ENCODE results near the gene NEMP1. TPM values are rescaled to one million over a fixed set of nuclear protein-coding genes. Genes with fewer than 3 reads are reported as not detected.
"Not testable (repeated sequence)": the region's sequence is repeated elsewhere in the genome, so short reads cannot be mapped to it uniquely, and the experiment has no call there.

Gene NEMP1
- total RNA-seq, 1 donor from 2014 or later = 45.4 TPM

DNA sequence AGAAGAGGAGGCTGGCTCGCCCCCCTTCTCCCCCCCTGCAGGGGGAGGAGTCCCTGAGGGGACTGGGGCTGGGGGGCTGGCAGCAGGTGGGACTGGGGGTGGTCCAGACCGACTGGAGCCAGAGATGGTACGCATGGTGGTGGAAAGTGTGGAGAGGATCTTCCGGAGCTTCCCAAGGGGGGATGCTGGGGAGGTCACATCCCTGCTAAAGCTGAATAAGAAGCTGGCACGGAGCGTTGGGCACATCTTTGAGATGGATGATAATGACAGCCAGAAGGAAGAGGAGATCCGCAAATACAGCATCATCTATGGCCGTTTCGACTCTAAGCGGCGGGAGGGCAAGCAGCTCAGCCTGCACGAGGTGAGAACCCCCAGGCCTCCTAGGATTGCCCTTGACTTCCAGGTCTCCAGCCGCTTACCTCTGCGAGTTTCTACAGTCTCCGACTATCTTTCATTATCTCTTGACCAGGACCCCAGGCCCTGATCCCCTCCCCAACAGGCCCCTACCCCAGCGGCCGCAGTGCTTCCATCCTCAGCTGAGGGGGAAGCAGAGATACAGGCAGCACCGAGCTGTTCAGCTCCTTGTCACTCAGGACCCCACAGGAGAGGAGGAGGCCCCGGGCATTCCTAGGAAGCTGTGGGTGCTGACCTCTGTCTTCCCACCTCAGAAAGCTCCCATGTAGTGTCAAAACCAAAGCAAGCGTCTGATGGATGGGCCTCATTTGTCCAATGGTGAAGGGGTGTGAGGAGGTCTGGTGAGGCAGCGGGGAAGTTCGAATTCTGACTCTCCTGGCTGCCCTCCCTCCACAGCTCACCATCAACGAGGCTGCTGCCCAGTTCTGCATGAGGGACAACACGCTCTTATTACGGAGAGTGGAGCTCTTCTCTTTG is 13.3 kb upstream of the NEMP1 start:
- intact Hi-C loops (cut with micrococcal nuclease) = no loop called here

DNA sequence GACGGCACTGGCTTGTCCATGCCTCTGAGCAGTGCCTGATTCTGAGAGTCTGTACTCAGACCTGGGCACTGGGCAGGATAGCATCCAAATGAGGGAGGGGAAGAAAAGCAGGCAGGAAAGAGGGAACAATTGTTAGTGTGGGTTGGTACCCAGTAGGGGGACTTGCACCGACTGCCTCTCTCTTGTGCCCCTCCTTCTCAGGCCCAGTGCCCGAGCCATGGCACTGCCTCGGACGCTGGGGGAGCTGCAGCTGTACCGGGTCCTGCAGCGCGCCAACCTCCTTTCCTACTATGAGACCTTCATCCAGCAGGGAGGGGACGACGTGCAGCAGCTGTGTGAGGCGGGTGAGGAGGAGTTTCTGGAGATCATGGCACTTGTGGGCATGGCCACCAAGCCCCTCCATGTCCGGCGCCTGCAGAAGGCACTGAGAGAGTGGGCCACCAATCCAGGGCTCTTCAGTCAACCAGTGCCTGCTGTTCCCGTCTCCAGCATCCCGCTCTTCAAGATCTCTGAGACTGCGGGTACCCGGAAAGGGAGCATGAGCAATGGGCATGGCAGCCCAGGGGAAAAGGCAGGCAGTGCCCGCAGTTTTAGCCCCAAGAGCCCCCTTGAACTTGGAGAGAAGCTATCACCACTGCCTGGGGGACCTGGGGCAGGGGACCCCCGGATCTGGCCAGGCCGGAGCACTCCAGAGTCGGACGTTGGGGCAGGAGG is 12.5 kb upstream of the NEMP1 start:
- intact Hi-C loops (cut with micrococcal nuclease) = no loop called here

DNA sequence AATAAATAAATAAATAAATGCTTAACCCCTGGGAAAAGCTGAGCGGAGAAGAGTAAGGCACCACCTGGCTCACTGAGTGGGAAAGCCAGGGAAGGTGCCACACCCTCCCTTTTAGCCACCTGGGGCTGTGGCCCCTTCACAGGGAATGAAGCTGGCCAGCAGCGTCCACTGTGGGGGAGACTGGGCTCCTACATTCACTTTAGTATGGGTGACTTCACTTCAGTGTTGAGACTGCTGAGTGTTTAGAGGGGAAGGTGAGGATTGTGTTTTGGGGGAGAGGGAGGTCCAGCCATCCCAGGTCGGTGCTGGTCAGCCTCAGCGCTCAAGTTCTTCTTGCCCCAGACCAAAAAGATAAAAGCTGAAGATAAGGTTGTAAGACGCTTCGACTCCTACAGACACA is 11.9 kb upstream of the NEMP1 start:
- intact Hi-C loops (cut with micrococcal nuclease) = no loop called here

DNA sequence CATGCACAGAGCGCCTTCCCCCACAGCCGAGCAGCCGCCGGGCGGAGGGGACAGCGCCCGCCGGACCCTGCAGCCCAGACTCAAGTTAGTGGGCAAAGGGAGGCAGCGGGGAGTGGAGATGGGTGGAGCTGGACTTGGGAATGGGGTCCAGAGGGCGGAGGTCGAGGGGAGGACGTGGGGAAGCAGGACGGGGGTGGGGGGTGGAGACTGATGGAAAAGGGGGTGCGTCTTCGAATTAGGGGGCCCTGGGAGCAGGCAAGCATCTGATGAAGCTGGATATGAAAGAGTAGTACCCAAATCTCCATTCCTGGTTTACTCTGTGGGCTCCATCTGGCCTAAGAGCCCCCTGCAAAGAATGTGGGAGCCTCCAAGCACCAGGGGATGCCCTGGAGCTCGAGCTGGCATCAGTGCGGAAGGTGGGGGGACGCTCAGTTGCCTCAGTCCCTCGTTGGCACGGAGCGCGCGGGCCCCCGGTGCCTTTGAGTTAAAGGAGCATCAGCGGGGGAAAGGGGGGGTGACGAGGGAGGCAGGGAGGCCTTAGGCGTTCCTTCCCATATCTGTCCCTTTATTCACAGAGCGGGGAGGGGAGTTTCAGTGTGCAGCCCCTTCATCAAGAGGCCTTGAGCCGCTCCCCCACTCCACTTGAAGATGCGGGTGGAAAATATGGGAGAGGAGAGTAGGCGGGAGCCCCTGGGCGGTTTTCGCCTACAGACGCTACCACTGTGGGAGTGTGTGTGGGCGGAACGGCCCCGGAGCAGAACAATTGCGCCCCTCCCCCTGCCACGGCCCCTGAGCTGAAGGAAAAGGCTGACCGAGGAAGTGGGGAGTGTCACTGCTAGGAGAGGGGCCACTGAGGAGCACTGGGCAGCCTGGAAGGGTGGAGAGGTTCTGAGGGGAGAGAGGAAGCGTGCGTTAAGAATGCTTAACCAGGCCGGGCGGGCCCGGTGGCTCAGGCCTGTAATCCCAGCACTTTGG is 11.0 kb upstream of the NEMP1 start:
- intact Hi-C loops (cut with micrococcal nuclease) = loop anchor here (1.0 to 10.0 kb wide), 8 partner anchors 153 to 1162 kb away; partner anchors contain the start of genes ATP23, NABP2, PYM1 and RNF41

DNA sequence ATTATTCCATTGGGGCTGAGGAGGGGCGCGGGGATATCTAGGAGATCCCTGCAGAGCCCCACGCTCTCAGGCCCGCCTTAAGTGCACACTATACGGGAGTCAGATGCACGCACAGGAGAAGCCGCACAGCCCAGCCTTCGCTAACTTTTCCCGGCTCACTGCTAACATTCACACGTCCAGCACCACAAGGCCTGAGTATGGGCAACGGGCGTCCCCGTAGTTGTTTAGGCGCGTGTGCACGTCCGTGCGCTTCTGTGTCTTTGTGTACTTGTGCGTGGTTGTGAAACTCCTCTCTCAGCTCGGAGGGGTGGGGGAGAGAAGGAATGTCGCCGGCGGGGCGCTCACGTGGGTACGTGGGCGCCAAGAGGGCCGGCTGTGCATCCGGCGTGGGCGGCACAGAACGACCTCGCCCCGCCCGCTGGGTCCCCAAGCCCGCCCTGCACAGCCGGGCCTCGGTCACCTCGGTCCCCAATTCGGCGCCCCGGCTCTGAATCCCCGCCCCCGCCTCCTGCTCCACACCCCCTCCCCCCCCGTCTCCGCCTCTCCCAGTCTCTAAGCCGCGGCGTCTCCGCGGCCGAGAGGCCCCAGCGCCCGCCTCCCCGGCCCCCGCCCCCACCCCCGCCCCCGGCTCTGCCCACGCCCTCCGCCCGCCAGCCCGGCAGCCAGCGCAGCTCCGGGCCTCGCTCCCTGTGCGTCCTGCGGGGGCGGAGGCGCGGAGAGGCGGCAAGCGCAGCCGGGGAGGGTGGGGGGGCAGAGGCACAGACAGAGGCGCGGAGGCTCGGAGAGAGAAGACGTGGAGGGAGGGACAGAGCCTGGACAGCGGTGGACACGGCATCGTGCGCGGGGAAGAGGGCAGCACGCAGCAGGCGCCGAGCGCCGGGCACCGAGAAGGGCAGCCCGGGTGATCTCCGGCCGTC is 10.0 kb upstream of the NEMP1 start, which contains the start of gene NAB2:
NAB2 (plus strand) TSS at position 761 of the 917 bp plus-strand sequence. CDS start 158 bp downstream, outside the sequence.
- intact Hi-C loops (cut with micrococcal nuclease) = loop anchor here (1.0 to 10.0 kb wide), 13 partner anchors 10 to 1161 kb away; partner anchors contain the start of genes ATP23, NABP2, NEMP1 and PTGES3

DNA sequence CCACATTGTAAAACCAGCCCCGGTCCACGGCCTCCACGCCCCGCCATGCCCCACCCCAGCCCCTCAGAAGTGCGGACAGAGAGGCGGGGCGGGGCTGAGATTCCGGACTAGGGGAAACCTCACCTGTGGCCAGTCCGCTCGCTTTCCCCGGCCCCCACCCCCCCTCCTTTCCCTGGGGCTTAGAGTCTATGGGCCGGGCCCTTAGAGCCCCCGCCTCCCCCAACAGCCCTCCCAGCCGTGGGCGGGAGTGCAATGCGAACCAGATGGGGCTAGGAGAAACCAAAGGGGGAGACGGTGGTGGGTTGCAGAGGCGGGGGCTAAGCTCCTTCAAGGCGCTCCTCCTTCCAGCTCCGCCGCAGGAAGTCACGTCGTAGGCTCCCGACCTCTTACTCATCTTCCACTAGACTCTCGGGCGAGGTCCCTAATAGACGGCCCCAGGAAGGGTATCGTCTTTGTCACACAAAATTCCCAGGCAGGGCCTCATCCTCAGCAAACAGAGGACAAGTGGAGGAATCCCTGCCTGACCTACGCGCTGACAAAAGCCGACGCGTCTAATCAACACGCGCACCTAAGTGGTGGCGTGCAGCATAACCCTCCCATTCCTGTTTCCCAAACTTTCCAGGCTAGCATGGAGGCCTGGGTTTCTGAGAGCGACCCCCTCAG is 9.2 kb upstream of the NEMP1 start:
- intact Hi-C loops (cut with micrococcal nuclease) = loop anchor here (1.0 to 10.0 kb wide), 15 partner anchors 10 to 1161 kb away; partner anchors contain the start of genes ATP23, DDIT3, NABP2 and NACA

DNA sequence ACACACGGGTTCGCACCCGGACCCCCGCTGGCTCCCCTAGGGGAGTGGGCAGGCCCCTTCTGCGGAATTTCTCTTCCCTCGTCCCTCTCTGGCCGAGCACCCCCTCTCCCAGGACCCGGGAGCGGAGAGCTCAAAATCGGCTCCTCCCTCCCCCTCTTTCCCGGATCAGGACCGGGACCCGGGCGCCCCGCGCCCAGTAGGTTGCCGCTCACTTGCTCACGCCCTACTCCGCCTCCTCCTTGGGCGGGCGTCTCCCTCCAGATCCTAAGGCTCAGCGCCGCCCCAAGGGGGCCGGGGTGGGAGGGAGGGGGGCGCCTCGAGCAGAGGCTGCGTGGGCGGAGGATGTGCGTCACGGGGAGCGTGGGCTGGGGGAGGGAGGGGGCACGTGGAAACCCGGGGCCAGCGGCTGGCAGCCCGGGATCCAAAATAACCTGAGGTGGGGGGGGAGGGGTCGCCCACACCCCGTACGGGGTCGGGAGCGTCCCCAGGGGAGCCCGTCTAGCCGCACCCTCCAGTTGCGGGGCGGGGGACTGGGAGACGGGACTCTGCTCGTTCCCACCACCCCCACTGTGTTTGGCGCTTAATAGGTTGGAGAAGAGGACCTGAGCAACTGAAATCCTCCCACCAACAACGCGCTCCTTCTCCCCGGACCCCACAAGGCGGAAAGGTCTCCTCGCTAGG is 8.6 kb upstream of the NEMP1 start:
- intact Hi-C loops (cut with micrococcal nuclease) = loop anchor here (1.0 to 10.0 kb wide), 9 partner anchors 344 to 1160 kb away; partner anchors contain the start of genes ATP23, DDIT3, NABP2 and NACA

DNA sequence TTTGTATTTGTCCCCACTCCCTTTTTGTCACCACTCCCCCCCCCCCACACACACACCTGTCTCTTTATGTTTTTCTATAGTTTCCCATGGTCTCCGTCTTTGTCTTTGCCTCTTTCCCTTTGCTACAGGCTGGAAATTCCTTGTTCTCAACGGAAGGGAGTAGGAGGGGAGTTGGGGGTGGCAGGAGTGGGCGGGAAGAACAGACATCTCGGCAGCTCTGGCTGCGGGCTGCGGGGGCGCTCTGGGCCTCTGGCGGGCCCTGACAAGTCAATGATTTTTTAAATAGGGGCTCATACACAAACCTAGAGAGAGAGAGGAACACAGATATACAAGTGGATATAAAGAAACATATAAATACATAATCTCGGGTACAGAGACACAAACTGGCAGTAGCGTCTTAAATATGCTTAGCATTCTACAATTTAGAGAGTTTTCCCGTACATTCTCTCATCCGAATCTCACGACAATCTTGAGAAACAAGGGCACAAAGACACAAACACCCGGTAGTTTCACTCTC is 8.0 kb upstream of the NEMP1 start:
- intact Hi-C loops (cut with micrococcal nuclease) = loop anchor here (1.0 to 10.0 kb wide), 9 partner anchors 344 to 1159 kb away; partner anchors contain the start of genes ATP23, DDIT3, NABP2 and NACA

DNA sequence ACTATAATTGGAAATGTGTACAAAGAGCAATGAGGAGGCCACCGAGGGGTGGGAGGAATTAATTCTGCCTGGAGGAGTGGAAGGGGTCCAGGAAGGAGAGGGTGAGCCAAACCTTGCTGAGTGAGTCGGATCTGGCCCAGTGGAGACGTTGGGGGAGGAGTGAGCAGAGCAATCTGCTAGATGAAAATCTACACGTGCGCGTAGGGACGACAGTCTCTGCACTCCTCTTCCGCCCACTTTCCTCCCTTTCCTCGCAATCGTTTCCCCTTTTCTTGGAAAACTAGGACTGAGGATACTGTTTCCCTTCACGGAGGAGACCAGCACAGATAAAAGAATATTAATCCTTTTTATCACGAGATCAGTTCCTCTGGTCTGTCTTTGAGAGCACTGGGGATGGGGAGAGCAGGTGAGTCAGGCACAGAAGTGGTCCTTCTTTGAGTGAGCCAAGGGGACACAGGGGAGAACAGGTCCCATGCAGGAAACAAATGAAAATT is 7.5 kb upstream of the NEMP1 start:
- intact Hi-C loops (cut with micrococcal nuclease) = loop anchor here (2.0 to 10.0 kb wide), 7 partner anchors 345 to 1159 kb away; partner anchors contain the start of genes ATP23, NABP2, PYM1 and R3HDM2

DNA sequence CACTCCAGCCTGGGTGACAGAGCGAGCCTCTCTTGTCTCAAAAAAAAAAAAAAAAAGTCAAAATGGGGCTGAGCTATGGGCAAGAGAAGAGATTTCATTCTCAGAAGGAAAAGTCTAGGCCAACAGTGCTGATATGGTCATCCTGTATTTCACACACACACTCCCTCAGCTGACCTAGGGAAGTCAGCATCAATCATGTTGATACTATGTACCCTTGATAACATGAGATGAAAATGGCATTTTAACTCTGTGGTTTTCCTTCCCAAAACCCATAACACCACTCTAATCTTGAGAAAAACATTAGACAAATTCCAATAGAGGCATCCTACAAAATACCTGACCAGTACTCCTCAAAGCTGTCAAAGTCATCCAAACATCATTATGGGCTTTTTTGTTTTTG is 2.3 kb upstream of the NEMP1 start:
- intact Hi-C loops (cut with micrococcal nuclease) = loop anchor here (10.0 kb wide), 1 partner anchor 864 kb away; the partner anchor contains the start of gene ATP23

DNA sequence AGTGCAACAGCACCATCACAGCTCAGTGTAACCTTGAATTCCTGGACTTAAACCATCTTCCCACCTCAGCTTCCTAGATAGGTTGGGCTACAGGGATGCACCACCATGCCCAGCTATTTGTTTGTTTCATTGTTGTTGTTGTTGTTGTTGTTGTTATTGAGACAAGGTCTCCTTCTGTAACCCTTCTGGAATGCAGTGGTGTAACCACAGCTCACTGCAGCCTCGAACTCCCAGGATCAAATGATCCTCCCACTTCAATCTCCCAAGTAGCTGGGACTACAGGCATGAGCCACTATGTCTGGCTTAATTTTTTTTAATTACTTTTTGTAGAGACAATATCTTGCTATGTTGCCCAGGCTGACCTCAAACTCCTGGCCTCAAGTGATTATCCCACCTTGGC is 1.2 kb upstream of the NEMP1 start:
- intact Hi-C loops (cut with micrococcal nuclease) = loop anchor here (1.0 to 10.0 kb wide), 10 partner anchors 351 to 1107 kb away; partner anchors contain the start of genes ATP23, CDK4, DDIT3 and OS9

DNA sequence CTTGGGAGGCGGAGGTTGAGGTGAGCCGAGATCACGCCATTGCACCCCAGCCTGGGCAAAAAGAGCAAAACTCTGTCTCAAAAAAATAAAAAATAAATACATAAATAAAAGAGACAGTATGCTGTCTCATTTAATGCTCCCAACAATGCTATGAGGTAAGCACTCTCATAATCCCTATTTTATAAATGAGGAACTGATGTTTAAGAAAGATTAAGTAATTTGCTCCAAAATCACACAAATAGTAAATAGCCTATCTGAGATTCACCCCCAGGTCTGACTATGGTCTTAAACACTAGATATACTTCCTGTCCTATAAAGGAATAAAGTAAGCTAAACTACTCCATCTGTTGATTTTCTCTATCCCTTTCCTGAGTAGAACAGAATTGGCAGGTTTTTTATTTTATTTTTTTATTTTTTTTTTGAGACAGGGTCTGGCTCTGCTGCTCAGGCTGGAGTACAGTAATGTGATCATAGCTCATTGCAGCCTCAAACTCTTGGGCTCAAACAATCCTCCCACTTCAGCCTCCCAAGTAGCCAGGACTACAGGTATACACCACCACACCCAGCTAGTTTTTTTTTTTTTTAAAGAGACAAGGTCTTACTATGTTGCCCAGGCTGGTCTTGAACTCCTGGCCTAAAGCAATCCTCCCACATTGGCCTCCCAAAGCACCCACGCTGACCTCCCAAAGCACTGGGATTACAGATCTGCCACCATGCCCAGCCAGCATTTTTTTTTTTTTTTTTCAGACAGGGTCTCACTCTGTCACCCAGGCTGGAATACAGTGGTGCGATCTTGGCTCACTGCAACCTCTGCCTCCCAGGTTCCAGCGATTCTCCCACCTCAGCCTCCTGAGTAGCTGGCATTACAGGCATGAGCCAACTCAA is 4.8 kb downstream of the NEMP1 start:
- intact Hi-C loops (cut with micrococcal nuclease) = not testable (repeated sequence)

DNA sequence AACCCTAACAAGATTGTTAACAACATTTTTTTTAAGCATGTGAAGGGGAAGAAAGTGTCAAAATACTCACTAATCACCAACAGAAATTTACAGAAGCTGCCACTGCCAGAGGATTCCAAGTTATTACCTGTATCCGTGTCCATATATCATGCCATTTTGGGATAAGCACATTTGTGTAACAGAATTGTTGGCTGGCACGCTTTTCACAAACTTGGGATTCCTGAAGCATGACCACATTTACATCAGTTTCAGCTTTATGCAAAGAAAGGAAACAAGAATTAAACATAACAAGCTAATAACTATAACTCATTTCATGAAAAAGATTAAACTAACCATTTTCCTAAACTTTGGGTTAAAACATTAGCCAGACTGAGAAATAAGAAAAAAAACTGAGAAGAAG is 5.9 kb downstream of the NEMP1 start:
- intact Hi-C loops (cut with micrococcal nuclease) = no loop called here

DNA sequence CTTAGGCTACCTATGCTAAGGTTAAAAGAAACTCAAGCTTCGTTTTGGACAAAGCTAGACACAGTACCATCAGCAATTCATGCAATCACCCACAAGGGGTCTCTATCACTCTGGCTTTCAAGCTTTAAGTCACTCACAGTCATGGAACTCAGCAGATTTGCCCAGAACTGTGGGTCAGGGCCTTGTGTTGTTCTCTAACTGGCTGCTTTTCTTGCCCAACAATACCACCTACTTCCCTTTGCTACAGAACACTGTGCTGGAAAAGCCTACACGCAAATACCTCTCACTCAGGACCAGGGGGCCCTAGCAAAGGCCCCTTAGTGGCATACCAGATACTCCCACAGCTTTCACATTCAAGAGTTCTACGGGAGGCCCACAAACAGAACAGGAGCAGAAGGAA is 9.1 kb downstream of the NEMP1 start:
- intact Hi-C loops (cut with micrococcal nuclease) = loop anchor here (1.0 kb wide), 7 partner anchors 9 to 114 kb away; partner anchors contain the start of gene NEMP1

DNA sequence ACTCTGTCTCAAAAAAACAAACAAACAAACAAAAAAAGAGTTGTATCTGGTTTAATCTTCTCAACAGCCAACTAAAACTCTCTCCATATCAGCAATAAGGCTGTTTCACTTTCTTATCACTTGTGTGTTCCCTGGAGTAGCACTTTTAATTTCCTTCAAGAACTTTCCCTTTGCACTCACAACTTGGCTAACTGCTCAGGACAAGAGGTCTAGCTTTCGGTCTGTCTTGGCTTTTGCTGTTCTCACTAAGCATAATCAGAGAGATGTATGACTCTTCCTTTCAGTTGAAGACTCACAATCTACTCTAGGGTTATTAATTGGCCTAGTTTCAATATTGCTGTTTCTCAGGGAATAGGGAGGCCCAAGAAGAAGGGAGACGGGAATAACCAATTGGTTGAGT is 12.3 kb downstream of the NEMP1 start:
- intact Hi-C loops (cut with micrococcal nuclease) = no loop called here

DNA sequence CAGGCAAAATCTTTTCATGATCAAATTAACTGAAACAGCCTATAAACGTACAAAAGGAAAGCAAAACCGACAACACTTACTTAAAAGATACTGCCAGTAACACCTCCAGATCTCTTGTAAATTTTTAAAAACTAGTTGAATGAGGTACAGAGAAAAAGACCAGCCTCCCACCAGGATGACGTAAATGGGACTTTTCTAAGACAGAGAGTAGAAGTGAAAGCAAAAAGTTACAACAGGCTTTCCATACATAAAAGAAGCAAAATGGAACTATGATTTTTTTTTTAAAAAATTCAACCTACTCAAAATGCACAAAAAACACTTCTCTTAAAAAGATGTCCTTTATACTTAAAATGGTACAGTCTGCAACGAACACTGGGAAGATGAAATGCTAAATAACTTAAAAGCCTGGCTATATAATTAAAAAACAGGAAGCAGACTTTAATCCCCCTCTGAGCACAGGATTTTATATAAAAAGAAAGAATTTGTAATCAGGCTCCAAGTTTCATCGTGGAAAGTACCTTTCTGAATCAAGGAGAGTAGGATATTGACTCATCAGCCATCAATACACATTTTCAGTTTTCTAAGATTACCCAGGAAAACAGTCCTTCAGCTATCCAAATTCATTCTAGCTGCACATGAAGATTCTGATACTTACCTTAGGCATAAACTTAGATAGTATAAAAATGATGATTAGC is 14.5 kb downstream of the NEMP1 start:
- intact Hi-C loops (cut with micrococcal nuclease) = loop anchor here (1.0 to 5.0 kb wide), 8 partner anchors 14 to 427 kb away; partner anchors contain the start of genes GLI1, INHBE, NEMP1 and PRIM1

Measured in T-helper 1 cell treated with Interleukin-12 subunit alpha and Interleukin-12 subunit beta and Interleukin-4 antibody, amounts not matched to agents 30 ng/mL and 1 ng/mL, for 36 hours (primary cell).